Progenitor cell of endocrine pancreas (in vitro differentiated cells): ENCODE measurements around the gene PCYOX1L. TPM values are rescaled to one million over a fixed set of nuclear protein-coding genes. Genes with fewer than 3 reads are reported as not detected.

Source experiments
- DNase-seq: peaks from one replicate; pipeline ENCODE4 v3.0.0; 2021; ENCODE audit warnings: low spot score; ENCODE audit not compliant: unreplicated experiment
- H3K27ac Mint-ChIP-seq: 2 replicates; pipeline ENCODE4 v1.8.0; 2021; ENCODE audit warnings: mild to moderate bottlenecking, moderate library complexity, mixed read lengths
- H3K27me3 Mint-ChIP-seq: 2 replicates; pipeline ENCODE4 v1.8.0; 2021; ENCODE audit warnings: mixed read lengths
- H3K36me3 Mint-ChIP-seq: 2 replicates; pipeline ENCODE4 v1.8.0; 2022; ENCODE audit warnings: mixed read lengths; ENCODE audit not compliant: insufficient read depth
- H3K4me1 Mint-ChIP-seq: 2 replicates; pipeline ENCODE4 v1.8.0; 2021; ENCODE audit warnings: low read depth, mixed read lengths
- H3K4me3 Mint-ChIP-seq: 2 replicates; pipeline ENCODE4 v1.8.0; 2021; ENCODE audit warnings: low read depth, mild to moderate bottlenecking, moderate library complexity, mixed read lengths
- H3K9me3 Mint-ChIP-seq: 2 replicates; pipeline ENCODE4 v1.8.0; 2021; ENCODE audit warnings: low read depth, mixed read lengths
- total RNA-seq: library from RNA; stranded (reverse); gene quantifications from 2 replicates; pipeline ENCODE4 v1.2.1, GENCODE V29; 2021
- TF ChIP-seq, protein P1 (sequence below): fragments of 200-600 bp; sonication (generic); IDR thresholded peaks from one replicate; pipeline ENCODE4 v1.5.0; 2021; ENCODE audit warnings: antibody characterized with exemption, mild to moderate bottlenecking; ENCODE audit not compliant: unreplicated experiment

The PCYOX1L gene
- total RNA-seq, 1 donor from 2014 or later: 20.6 TPM

- Mint-ChIP-seq H3K27me3 (no peaks in the 10 kb centered on the region), H3K4me3 (no peak overlapping the region), H3K4me1 (peaks cover 2% of the 10 kb centered on the region), H3K36me3 (no peaks in the 10 kb centered on the region), H3K9me3 (no peaks in the 10 kb centered on the region), H3K27ac (no peak overlapping the region)
- no peak for DNase-seq
- TF ChIP-seq, protein P1, sequence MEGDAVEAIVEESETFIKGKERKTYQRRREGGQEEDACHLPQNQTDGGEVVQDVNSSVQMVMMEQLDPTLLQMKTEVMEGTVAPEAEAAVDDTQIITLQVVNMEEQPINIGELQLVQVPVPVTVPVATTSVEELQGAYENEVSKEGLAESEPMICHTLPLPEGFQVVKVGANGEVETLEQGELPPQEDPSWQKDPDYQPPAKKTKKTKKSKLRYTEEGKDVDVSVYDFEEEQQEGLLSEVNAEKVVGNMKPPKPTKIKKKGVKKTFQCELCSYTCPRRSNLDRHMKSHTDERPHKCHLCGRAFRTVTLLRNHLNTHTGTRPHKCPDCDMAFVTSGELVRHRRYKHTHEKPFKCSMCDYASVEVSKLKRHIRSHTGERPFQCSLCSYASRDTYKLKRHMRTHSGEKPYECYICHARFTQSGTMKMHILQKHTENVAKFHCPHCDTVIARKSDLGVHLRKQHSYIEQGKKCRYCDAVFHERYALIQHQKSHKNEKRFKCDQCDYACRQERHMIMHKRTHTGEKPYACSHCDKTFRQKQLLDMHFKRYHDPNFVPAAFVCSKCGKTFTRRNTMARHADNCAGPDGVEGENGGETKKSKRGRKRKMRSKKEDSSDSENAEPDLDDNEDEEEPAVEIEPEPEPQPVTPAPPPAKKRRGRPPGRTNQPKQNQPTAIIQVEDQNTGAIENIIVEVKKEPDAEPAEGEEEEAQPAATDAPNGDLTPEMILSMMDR: no peak
Observed at GRCh38 chr5:149383399-149383798, 25.6 kb downstream of the PCYOX1L start.

DNA sequence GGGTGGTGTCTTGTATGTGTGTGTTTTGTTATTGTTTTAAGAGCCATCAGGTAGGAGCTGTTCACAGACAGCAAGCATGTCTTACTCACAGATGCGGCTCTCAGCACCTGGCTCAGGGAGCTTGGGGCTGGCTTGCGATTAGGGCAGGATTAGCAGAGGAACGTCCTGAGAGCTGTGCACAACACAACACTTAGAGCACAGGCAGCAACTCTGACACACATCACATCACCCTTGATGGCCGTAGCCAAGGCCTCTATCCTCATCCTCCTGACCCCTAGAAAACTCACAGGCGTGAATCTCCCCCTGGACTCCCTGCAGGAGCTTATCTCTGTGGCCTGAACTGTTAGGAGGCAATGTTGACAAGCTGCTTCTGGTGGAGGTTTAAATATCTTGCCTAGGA, 28.3 kb downstream of the PCYOX1L start:
- Mint-ChIP-seq H3K27ac (no peak overlapping the region), H3K36me3 (no peaks in the 10 kb centered on the region), H3K4me1 (peaks cover 2% of the 10 kb centered on the region), H3K27me3 (no peaks in the 10 kb centered on the region), H3K4me3 (no peak overlapping the region), H3K9me3 (no peaks in the 10 kb centered on the region)
- TF ChIP-seq, protein P1: no peak
- DNase-seq: no peak

DNA sequence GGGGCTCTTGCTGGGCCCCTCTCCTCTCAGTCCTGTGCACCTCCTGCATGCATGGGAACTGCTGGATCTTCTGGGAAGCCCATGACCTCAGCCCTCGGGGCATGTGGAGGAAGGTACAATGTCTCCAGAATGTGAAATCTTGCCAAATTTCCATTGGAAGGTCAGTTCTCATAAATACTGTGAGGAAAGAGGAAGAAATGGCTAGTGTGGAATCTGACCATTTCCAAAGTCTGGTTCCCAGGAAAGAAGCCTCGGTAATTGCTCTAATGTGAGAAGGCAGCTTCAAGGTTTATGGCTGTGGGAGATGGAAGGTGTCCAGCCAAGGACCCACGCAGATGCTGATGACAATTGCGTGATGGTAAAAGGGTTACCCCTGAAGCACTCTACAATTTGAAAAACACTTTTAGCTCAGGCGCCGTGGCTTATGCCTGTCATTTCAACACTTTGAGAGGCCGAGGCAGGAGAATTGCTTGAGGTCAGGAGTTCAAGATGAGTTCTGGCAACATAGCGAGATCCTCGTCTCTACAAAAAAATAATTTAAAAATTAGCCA, 29.3 kb downstream of the PCYOX1L start:
- TF ChIP-seq, protein P1: no peak
- H3K36me3 Mint-ChIP-seq: no peaks in the 10 kb centered on the region
- no peak overlapping the region for H3K27ac Mint-ChIP-seq
- H3K9me3 Mint-ChIP-seq: no peaks in the 10 kb centered on the region
- no peaks in the 10 kb centered on the region for H3K27me3 Mint-ChIP-seq
- no peak for DNase-seq
- H3K4me3 Mint-ChIP-seq: no peak overlapping the region
- no peaks in the 10 kb centered on the region for H3K4me1 Mint-ChIP-seq

GRCh38 chr5:149387982-149388381, 30.1 kb downstream of the PCYOX1L start:
- no peak for DNase-seq
- TF ChIP-seq, protein P1: no peak
- Mint-ChIP-seq H3K9me3 (no peaks in the 10 kb centered on the region), H3K4me1 (no peaks in the 10 kb centered on the region), H3K27me3 (no peaks in the 10 kb centered on the region), H3K4me3 (no peak overlapping the region), H3K27ac (no peak overlapping the region), H3K36me3 (no peaks in the 10 kb centered on the region)

GRCh38 chr5:149388498-149389190, 30.8 kb downstream of the PCYOX1L start:
- TF ChIP-seq, protein P1: no peak
- no peak overlapping the region for H3K4me3 Mint-ChIP-seq
- DNase-seq: no peak
- H3K27ac Mint-ChIP-seq: no peak overlapping the region
- no peaks in the 10 kb centered on the region for H3K4me1 Mint-ChIP-seq
- no peaks in the 10 kb centered on the region for H3K36me3 Mint-ChIP-seq
- H3K9me3 Mint-ChIP-seq: no peaks in the 10 kb centered on the region
- H3K27me3 Mint-ChIP-seq: no peaks in the 10 kb centered on the region
